SK-N-SH (cell line): ENCODE measurements around the gene SMAD7. TPM values are rescaled to one million over a fixed set of nuclear protein-coding genes. Genes with fewer than 3 reads are reported as not detected.

Experiments
- CHD2 ChIP-seq: fragments of 150-350 bp; IDR thresholded peaks from 2 replicates; pipeline ENCODE4 v1.6.1; 2018; ENCODE audit warnings: low read length; ENCODE audit not compliant: partially characterized antibody
- CTCF ChIP-seq: fragments of 200-600 bp; sonication (generic); IDR thresholded peaks from 2 replicates; pipeline ENCODE4 v1.6.1; 2017; ENCODE audit warnings: antibody characterized with exemption, mild to moderate bottlenecking, moderate library complexity
- ELF1 ChIP-seq: IDR thresholded peaks from 2 replicates; pipeline ENCODE4 v1.4.0; 2012
- EP300 ChIP-seq, 2 experiments: IDR thresholded peaks; 2 replicates each; pipeline versions ENCODE4 v1.4.0 to v1.6.1; 2012; ENCODE audit warnings: borderline replicate concordance in 1 of 2, low read depth in 1 of 2, low read length in 1 of 2
- EZH2phosphoT487 ChIP-seq: fragments of 200-600 bp; sonication (generic); IDR thresholded peaks from 2 replicates; pipeline ENCODE4 v1.6.1; 2017; ENCODE audit warnings: low read depth, mixed run types, mild to moderate bottlenecking, antibody characterized with exemption, moderate library complexity, borderline replicate concordance
- FOSL2 ChIP-seq: IDR thresholded peaks from 2 replicates; pipeline ENCODE4 v1.4.0; 2012; ENCODE audit warnings: low read depth, mild to moderate bottlenecking, moderate library complexity, borderline replicate concordance
- FOXJ3 ChIP-seq: sonication (generic); formaldehyde crosslinking; IDR thresholded peaks from 2 replicates; pipeline ENCODE4 v1.5.1; 2020; ENCODE audit warnings: mild to moderate bottlenecking, missing genetic modification reagents
- JUND ChIP-seq: IDR thresholded peaks from 2 replicates; pipeline ENCODE4 v1.4.0; 2012
- MAX ChIP-seq: IDR thresholded peaks from 2 replicates; pipeline ENCODE4 v1.4.0; 2012; ENCODE audit warnings: low read depth
- NFIC ChIP-seq: IDR thresholded peaks from 2 replicates; pipeline ENCODE4 v1.4.0; 2012; ENCODE audit warnings: borderline replicate concordance
- NRF1 ChIP-seq: IDR thresholded peaks from 2 replicates; pipeline ENCODE4 v1.6.1; 2012; ENCODE audit warnings: low read depth, mild to moderate bottlenecking, low read length
- PBX3 ChIP-seq: IDR thresholded peaks from 2 replicates; pipeline ENCODE4; 2012
- RFX5 ChIP-seq: IDR thresholded peaks from 2 replicates; pipeline ENCODE4 v1.6.1; 2012; ENCODE audit warnings: mild to moderate bottlenecking, improper control_type of control experiment, low read length
- RXRA ChIP-seq: IDR thresholded peaks from 2 replicates; pipeline ENCODE4 v1.4.0; 2012; ENCODE audit warnings: low read depth, mild to moderate bottlenecking, borderline replicate concordance
- SMC3 ChIP-seq: IDR thresholded peaks from 2 replicates; pipeline ENCODE4 v1.6.1; 2012; ENCODE audit warnings: low read depth, low read length, improper control_type of control experiment
- USF1 ChIP-seq: IDR thresholded peaks from 2 replicates; pipeline ENCODE4 v1.4.0; 2012; ENCODE audit warnings: low read depth, borderline replicate concordance
- USF2 ChIP-seq: fragments of 150-350 bp; IDR thresholded peaks from 2 replicates; pipeline ENCODE4 v1.6.1; 2017; ENCODE audit warnings: antibody characterized with exemption, low read length, low read depth, borderline replicate concordance
- YY1 ChIP-seq: IDR thresholded peaks from 2 replicates; pipeline ENCODE4 v1.4.0; 2012; ENCODE audit warnings: low read depth, mild to moderate bottlenecking
- ZBTB33 ChIP-seq: IDR thresholded peaks from 2 replicates; pipeline ENCODE4 v1.4.0; 2012; ENCODE audit warnings: low read depth, borderline replicate concordance
- polyA plus RNA-seq, 3 experiments: library from polyadenylated mRNA; depleted of rRNA; stranded (reverse); fragments of >200 nt; gene quantifications; 2 replicates each; pipeline ENCODE4 v1.2.3, GENCODE V29; 2012

Gene SMAD7
- polyA plus RNA-seq, 1 of the 3 experiments (the other 2 are of a cell fraction) = 20.0 TPM

- no peak for TF ChIP-seq EZH2phosphoT487
- peak; percentile 93 for TF ChIP-seq FOSL2
- no peak for TF ChIP-seq CHD2
- peak; percentile 77 for TF ChIP-seq MAX
- peak; percentile 20; the same call in 1 of the 2 replicates for TF ChIP-seq CTCF
- TF ChIP-seq JUND = peak; percentile 88
- TF ChIP-seq RXRA = peak; percentile 89; the same call in 1 of the 2 replicates
- TF ChIP-seq ZBTB33 = peak; percentile 75; the same call in 1 of the 2 replicates
- no peak for TF ChIP-seq YY1
- TF ChIP-seq ELF1 = no peak; the same call in 1 of the 2 replicates
- TF ChIP-seq FOXJ3 (CRISPR knock-in tag) = no peak
- peak; percentile 72 for TF ChIP-seq PBX3
- TF ChIP-seq SMC3 = no peak
- TF ChIP-seq NFIC = peak; percentile 100
- TF ChIP-seq NRF1 = no peak
- no peak for TF ChIP-seq RFX5
- peak in 1 of 2 experiments; percentile 98; a peak in 2 of 4 replicates for TF ChIP-seq EP300 (IDR thresholded peaks at IDR 0.05; ENCODE audit: borderline replicate concordance in 1 of 2, low read depth in 1 of 2, low read length in 1 of 2)
- no peak for TF ChIP-seq USF2
- peak; percentile 21; the same call in 1 of the 2 replicates for TF ChIP-seq USF1
Observed at GRCh38 chr18:48902023-48902855, 48.5 kb downstream of the SMAD7 start (continued).
